HEK293T (cell line): ENCODE measurements around the gene C1orf232.

ENCODE experiments used
- CTCF ChIA-PET: fragments of 350-600 bp; formaldehyde crosslinking; extraction: SDS; loops from one replicate; lab custom pipeline; 2021; ENCODE audit warnings: antibody characterized with exemption, inconsistent platforms; lab: Yijun Ruan, JAX
- POLR2A ChIA-PET: fragments of 350-600 bp; formaldehyde crosslinking; extraction: SDS; loops from one replicate; lab custom pipeline; 2020; ENCODE audit warnings: antibody characterized with exemption, inconsistent platforms; lab: Yijun Ruan, JAX
- DNase-seq: peaks from one replicate; pipeline ENCODE4 v3.0.0; 2012; ENCODE audit warnings: mixed read lengths; ENCODE audit errors: extremely low spot score
- ARNT ChIP-seq: fragments of 450-650 bp; IDR thresholded peaks from 2 replicates; pipeline ENCODE4 v1.6.1; 2017; ENCODE audit warnings: mild to moderate bottlenecking
- BHLHE40 ChIP-seq: fragments of 450-650 bp; IDR thresholded peaks from 2 replicates; pipeline ENCODE4 v1.6.1; 2016; ENCODE audit warnings: mild to moderate bottlenecking, moderate library complexity, borderline replicate concordance
- CTBP1 ChIP-seq: fragments of 450-650 bp; IDR thresholded peaks from 2 replicates; pipeline ENCODE4 v1.6.1; 2016; ENCODE audit warnings: borderline replicate concordance
- ELF4 ChIP-seq: fragments of 450-650 bp; IDR thresholded peaks from 2 replicates; pipeline ENCODE4 v1.6.1; 2017; ENCODE audit warnings: antibody characterized with exemption
- FOXA1 ChIP-seq: fragments of 450-650 bp; IDR thresholded peaks from 2 replicates; pipeline ENCODE4 v1.6.1; 2016; ENCODE audit warnings: mild to moderate bottlenecking
- FOXK2 ChIP-seq: fragments of 450-650 bp; IDR thresholded peaks from 2 replicates; pipeline ENCODE4 v1.6.1; 2016; ENCODE audit warnings: mild to moderate bottlenecking
- FOXM1 ChIP-seq: fragments of 450-650 bp; IDR thresholded peaks from 2 replicates; pipeline ENCODE4 v1.6.1; 2017; ENCODE audit warnings: mild to moderate bottlenecking, borderline replicate concordance
- HDGF ChIP-seq: fragments of 450-650 bp; IDR thresholded peaks from 2 replicates; pipeline ENCODE4 v1.6.1; 2017; ENCODE audit warnings: antibody characterized with exemption, borderline replicate concordance
- L3MBTL2 ChIP-seq: fragments of 450-650 bp; conservative IDR thresholded peaks from 2 replicates; pipeline ENCODE4 v1.6.1; 2016; ENCODE audit warnings: mild to moderate bottlenecking
- LEF1 ChIP-seq: fragments of 450-650 bp; IDR thresholded peaks from 2 replicates; pipeline ENCODE4 v1.6.1; 2017; ENCODE audit warnings: mild to moderate bottlenecking, borderline replicate concordance
- NFRKB ChIP-seq: fragments of 450-650 bp; IDR thresholded peaks from 2 replicates; pipeline ENCODE4 v1.6.1; 2016; ENCODE audit warnings: mild to moderate bottlenecking, moderate library complexity
- PKNOX1 ChIP-seq: fragments of 450-650 bp; IDR thresholded peaks from 2 replicates; pipeline ENCODE4 v1.6.1; 2016
- SP1 ChIP-seq: fragments of 450-650 bp; IDR thresholded peaks from 2 replicates; pipeline ENCODE4 v1.6.1; 2017
- SUZ12 ChIP-seq: fragments of 450-650 bp; IDR thresholded peaks from 2 replicates; pipeline ENCODE4 v1.6.1; 2016; ENCODE audit warnings: mild to moderate bottlenecking
- TARDBP ChIP-seq: fragments of 450-650 bp; IDR thresholded peaks from 2 replicates; pipeline ENCODE4 v1.6.1; 2016
- ZNF384 ChIP-seq: fragments of 450-650 bp; IDR thresholded peaks from 2 replicates; pipeline ENCODE4 v1.6.1; 2016

C1orf232 gene

GRCh38 chr1:26164861-26165842 is 3.6 kb downstream of the C1orf232 start:
- TF ChIP-seq FOXM1 (no peak), LEF1 (no peak), TARDBP (no peak), HDGF (no peak), L3MBTL2 (no peak), BHLHE40 (no peak), NFRKB (no peak), ELF4 (no peak), ARNT (no peak), FOXA1 (no peak), CTBP1 (no peak), SP1 (no peak), SUZ12 (no peak), FOXK2 (no peak), PKNOX1 (no peak), ZNF384 (no peak)
- DNase-seq = no peak
- ChIA-PET POLR2A (no interaction called here), CTCF (interaction anchor here (0.6 to 1.0 kb wide), 3 partner anchors 147 to 252 kb away, joined by 3 to 4 read pairs (median 3); no protein-coding TSS in a partner anchor)

DNA sequence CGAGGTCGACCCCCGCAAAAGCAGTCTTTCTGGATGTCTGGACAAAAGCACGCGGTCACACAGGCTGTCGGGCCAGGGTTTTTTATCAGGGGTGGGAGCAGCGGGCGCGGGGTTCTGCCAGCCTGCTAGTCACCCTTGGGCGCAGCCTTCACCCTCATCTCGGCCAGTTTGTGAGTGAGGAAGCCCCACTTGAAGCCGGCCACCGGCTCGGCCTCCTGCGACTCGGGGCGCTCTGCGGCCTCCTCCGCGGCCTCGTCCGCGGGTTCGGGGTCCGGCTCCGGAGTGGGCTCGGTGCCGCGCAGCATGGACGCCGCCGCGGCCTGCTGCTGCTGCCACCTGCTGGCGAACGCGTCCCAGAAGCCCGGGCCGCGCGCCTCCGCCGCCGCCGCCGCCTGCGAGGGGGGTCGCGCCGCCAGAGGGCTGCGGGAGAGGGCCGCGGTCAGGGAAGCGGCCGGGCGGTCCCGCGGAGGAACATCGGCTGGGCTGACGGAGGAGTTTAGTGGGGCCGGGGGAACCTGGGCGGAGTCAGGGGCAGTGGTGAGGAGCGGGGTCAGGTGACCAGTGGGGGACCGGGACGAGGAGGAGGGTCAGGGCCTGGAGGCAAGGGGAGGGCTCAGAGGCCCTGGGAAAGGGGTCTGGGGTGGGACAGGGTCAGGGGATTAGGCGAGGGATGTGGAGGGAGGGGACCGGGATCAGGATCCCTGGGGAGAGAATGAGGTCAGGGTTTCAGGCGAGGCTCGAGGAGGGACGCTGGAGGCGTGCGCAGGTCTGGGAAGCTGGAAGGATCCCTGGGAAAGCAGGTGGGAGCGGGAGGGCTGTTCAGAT is 4.5 kb downstream of the C1orf232 start:
- DNase-seq = peak; percentile 66
- POLR2A ChIA-PET = no interaction called here
- CTCF ChIA-PET = interaction anchor here (0.9 kb wide), 1 partner anchor 146 kb away, joined by 3 read pairs; no protein-coding TSS in a partner anchor
- TF ChIP-seq ARNT = 0 out of 2 replicates have a peak, but pooled peaks have one; percentile 23
- peak; percentile 47; the same call in 1 of the 2 replicates for TF ChIP-seq L3MBTL2
- TF ChIP-seq CTBP1 = no peak
- TF ChIP-seq FOXM1 = peak; percentile 47; the same call in 1 of the 2 replicates

DNA sequence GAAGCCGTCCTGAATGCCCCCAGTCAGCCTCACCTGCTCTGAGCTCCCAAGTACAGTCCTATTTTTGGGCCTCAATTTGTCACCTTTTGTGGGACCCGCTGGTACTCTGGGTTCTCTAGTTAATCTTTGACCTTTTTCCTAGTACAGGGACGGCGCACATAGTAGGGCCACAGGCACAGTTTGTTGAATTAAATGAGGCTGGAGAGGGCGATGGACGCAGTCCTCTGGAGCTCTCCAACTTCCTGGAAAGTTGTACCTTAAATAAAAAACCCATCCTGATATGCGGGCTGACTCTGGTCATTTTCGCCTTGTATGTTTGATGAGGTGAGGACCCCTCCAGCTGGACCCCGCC is 5.1 kb downstream of the C1orf232 start:
- ChIA-PET CTCF (no interaction called here), POLR2A (no interaction called here)
- no peak for TF ChIP-seq LEF1
- TF ChIP-seq HDGF = no peak
- no peak for TF ChIP-seq CTBP1
- TF ChIP-seq NFRKB = no peak
- TF ChIP-seq ZNF384 = no peak
- TF ChIP-seq PKNOX1 = no peak
- TF ChIP-seq ARNT = no peak
- TF ChIP-seq FOXA1 = no peak
- TF ChIP-seq ELF4 = no peak
- no peak for TF ChIP-seq FOXK2
- no peak for TF ChIP-seq TARDBP
- TF ChIP-seq SUZ12 = no peak
- no peak for TF ChIP-seq FOXM1
- TF ChIP-seq L3MBTL2 = no peak
- no peak for TF ChIP-seq SP1
- no peak for TF ChIP-seq BHLHE40
- no peak for DNase-seq

GRCh38 chr1:26162220-26162709 is 6.5 kb downstream of the C1orf232 start:
- TF ChIP-seq BHLHE40 = no peak
- no peak for TF ChIP-seq TARDBP
- TF ChIP-seq ARNT = no peak
- no peak for TF ChIP-seq HDGF
- TF ChIP-seq SP1 = no peak
- TF ChIP-seq PKNOX1 = no peak
- TF ChIP-seq ELF4 = no peak
- TF ChIP-seq FOXK2 = no peak
- TF ChIP-seq FOXA1 = no peak
- no peak for TF ChIP-seq ZNF384
- TF ChIP-seq LEF1 = no peak
- TF ChIP-seq SUZ12 = no peak
- no peak for TF ChIP-seq CTBP1
- no peak for TF ChIP-seq L3MBTL2
- TF ChIP-seq NFRKB = no peak
- TF ChIP-seq FOXM1 = no peak
- ChIA-PET CTCF (no interaction called here), POLR2A (no interaction called here)
- no peak for DNase-seq
